Activated naive CD8-positive, alpha-beta T cell treated with anti-CD3 and anti-CD28 coated beads, Interleukin-2, amount 50 U/mL, for 24 hours (primary cell): ENCODE results near the gene NR3C2.

Source experiments
- ATAC-seq: fragments of 150-1000 bp; cut with Tn5 transposase; one replicate; pipeline ENCODE4 v1.10.0; 2021
- DNase-seq: peaks from one replicate; pipeline ENCODE4 v3.0.0; 2021
- H3K27ac Mint-ChIP-seq: one replicate; pipeline ENCODE4 v1.8.0; 2021; ENCODE audit warnings: mild to moderate bottlenecking, mixed read lengths
- H3K27me3 Mint-ChIP-seq: one replicate; pipeline ENCODE4 v1.8.0; 2021; ENCODE audit warnings: mixed read lengths
- H3K36me3 Mint-ChIP-seq: one replicate; pipeline ENCODE4 v1.8.0; 2021; ENCODE audit warnings: low read depth, mixed read lengths
- H3K4me1 Mint-ChIP-seq: one replicate; pipeline ENCODE4 v1.8.0; 2021; ENCODE audit warnings: mixed read lengths
- H3K4me3 Mint-ChIP-seq: one replicate; pipeline ENCODE4 v1.8.0; 2021; ENCODE audit warnings: mild to moderate bottlenecking, moderate library complexity, mixed read lengths
- H3K9me3 Mint-ChIP-seq: one replicate; pipeline ENCODE4 v1.8.0; 2021; ENCODE audit warnings: mixed read lengths

The NR3C2 gene

DNA sequence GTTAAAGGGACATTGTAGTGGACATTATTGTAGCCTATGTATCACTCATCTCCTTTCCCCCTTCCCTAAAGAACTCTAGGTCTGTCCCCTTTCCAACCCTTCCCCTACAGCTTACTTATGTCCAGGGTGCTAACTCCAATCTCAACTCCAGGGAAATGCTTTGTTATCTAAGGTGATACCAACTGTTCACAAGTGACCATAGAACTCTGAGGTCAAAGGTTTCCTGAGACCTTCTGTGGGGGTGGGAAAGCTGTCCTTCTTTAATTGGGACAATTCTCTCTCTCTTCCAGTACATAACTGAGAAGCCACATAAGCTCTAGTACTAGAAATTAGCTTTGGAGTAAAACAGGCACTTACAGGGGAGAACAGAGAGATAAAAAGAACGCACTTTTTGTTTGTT lies 212.4 kb downstream of the NR3C2 start:
- Mint-ChIP-seq H3K27me3 (no peaks in the 10 kb centered on the region), H3K4me3 (no peak overlapping the region), H3K36me3 (peaks cover 2% of the 10 kb centered on the region), H3K27ac (no peak overlapping the region), H3K9me3 (no peaks in the 10 kb centered on the region), H3K4me1 (peaks cover 8% of the 10 kb centered on the region)
- DNase-seq (no peak), ATAC-seq (no peak)

- Mint-ChIP-seq H3K36me3 (peaks cover 2% of the 10 kb centered on the region), H3K27me3 (no peaks in the 10 kb centered on the region), H3K27ac (no peak overlapping the region), H3K9me3 (no peaks in the 10 kb centered on the region), H3K4me1 (peaks cover 11% of the 10 kb centered on the region), H3K4me3 (no peak overlapping the region)
- ATAC-seq (no peak), DNase-seq (no peak)
These were observed 213.2 kb downstream of the NR3C2 start for GRCh38 chr4:148229028-148229427.

- Mint-ChIP-seq H3K27me3 (no peaks in the 10 kb centered on the region), H3K4me1 (peaks cover 11% of the 10 kb centered on the region), H3K27ac (no peak overlapping the region), H3K4me3 (no peak overlapping the region), H3K36me3 (peaks cover 2% of the 10 kb centered on the region), H3K9me3 (no peaks in the 10 kb centered on the region)
- DNase-seq (no peak), ATAC-seq (no peak)
These were observed 215.1 kb downstream of the NR3C2 start for GRCh38 chr4:148227147-148227546.

DNA sequence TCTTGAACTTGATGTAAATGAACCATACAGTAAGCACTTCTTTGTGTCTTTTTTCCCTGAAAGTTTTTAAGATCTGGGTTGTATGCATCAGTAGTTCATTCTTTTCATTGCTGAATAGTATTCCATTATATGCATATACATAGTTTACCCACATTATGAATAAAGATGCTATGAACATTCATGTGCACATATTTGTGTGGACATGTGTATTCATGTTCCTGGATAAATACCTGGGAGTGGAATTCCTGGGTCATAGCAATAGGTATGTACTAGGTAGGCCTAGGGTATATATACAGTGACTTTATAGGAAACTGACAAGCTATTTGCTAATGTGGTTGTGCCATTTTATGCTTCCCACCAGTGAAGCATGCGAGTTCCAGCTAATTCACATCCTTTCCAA lies 215.9 kb downstream of the NR3C2 start:
- ATAC-seq (no peak), DNase-seq (no peak)
- H3K4me3 Mint-ChIP-seq = no peak overlapping the region
- H3K9me3 Mint-ChIP-seq = no peaks in the 10 kb centered on the region
- H3K4me1 Mint-ChIP-seq = peaks cover 6% of the 10 kb centered on the region
- H3K36me3 Mint-ChIP-seq = peaks cover 2% of the 10 kb centered on the region
- H3K27me3 Mint-ChIP-seq = no peaks in the 10 kb centered on the region
- H3K27ac Mint-ChIP-seq = no peak overlapping the region

DNA sequence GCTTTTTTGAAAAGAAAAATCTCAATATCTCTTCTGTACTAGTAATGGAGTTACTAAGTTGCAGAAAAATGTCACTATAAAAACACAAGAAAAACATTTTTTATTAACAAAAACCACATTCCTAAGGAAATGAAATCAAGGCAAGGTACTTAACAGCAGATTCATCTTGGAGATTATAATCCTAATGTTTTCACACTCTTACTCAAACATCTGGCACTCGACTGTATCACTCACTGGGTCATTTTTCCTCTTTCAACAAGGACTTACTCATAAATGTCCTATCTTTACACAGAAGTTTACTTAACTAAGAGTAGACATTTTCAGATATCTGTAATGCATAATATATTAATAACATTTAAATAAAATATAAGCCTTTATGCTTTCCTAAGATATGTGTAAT lies 216.6 kb downstream of the NR3C2 start:
- H3K9me3 Mint-ChIP-seq = no peaks in the 10 kb centered on the region
- peaks cover 6% of the 10 kb centered on the region for H3K4me1 Mint-ChIP-seq
- peaks cover 2% of the 10 kb centered on the region for H3K36me3 Mint-ChIP-seq
- H3K4me3 Mint-ChIP-seq = no peak overlapping the region
- DNase-seq = no peak
- no peak for ATAC-seq
- no peak overlapping the region for H3K27ac Mint-ChIP-seq
- H3K27me3 Mint-ChIP-seq = no peaks in the 10 kb centered on the region

DNA sequence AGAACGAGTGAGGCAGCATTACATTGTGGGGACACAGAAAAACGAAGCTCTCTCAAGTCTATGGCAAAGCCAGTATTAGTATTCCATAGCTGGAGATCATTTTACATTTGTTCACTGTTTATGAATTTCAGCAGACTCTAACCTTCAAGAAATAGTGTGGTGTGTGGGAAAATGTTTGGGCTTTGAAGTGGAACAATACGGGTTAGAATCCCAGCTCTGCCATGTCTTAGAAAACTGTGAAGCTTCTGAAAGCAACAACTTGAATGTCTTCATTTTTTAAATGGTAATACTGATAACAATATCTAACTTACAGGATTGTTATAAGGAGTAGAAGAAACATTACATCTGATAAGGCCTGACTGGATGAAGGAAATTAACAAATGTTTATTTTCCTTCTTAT lies 217.7 kb downstream of the NR3C2 start:
- DNase-seq (no peak), ATAC-seq (no peak)
- Mint-ChIP-seq H3K4me1 (peaks cover 6% of the 10 kb centered on the region), H3K36me3 (no peaks in the 10 kb centered on the region), H3K27ac (no peak overlapping the region), H3K9me3 (no peaks in the 10 kb centered on the region), H3K27me3 (no peaks in the 10 kb centered on the region), H3K4me3 (no peak overlapping the region)

- Mint-ChIP-seq H3K9me3 (no peaks in the 10 kb centered on the region), H3K4me3 (no peak overlapping the region), H3K27ac (no peak overlapping the region), H3K36me3 (no peaks in the 10 kb centered on the region), H3K4me1 (peaks cover 13% of the 10 kb centered on the region), H3K27me3 (no peaks in the 10 kb centered on the region)
- ATAC-seq (no peak), DNase-seq (no peak)
These were observed 219.1 kb downstream of the NR3C2 start for GRCh38 chr4:148222991-148223660.

DNA sequence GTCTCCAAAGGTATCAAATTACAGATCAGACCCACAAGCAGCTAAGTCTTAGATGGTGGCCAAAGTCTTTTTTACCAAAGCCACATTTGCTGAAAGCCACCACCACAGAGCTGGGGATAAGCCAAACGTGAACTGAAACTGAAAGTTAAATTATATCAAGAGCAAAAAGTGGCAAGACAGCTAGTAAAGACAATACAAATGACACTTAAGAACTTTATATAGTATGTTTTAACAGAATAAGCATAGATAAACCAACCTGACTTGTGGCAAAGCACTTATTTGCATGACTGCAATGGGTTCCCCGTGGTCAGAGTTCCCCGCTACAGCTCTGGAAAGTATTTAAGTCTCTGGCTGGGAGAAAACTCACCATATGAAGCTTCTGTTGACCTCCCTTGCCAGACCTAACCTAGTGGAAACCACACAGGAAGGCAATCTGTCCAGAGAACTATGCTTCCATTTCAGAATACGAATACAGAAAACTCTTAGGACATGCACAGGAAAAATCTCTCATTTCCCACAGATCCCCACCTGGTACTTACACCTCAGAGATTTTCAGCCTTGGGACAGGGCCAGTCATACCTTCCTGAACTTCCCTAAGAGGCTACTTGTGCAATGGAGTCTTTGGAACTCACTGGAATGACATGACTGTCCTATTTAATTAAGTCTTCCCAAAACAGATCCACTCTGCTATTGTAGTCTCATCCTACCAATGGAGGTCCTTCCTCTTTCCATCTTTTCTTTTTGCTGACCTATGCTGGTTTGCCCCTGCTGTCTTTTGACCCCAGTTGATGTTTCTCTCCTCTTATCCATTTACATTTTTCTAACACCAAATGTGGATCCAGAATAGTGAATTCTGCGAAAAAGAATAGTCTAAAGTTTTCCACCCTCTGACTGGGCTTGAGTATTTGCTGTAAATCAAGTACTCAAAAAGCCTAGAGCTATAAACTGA lies 225.1 kb downstream of the NR3C2 start:
- Mint-ChIP-seq H3K27ac (peak overlapping the region; percentile 82), H3K9me3 (no peaks in the 10 kb centered on the region), H3K36me3 (no peaks in the 10 kb centered on the region), H3K4me3 (peak overlapping the region; percentile 73), H3K27me3 (no peaks in the 10 kb centered on the region), H3K4me1 (peaks cover 27% of the 10 kb centered on the region)
- ATAC-seq = peak; percentile 80
- DNase-seq = no peak

GRCh38 chr4:148216321-148216720 lies 225.9 kb downstream of the NR3C2 start:
- Mint-ChIP-seq H3K4me1 (peaks cover 27% of the 10 kb centered on the region), H3K9me3 (no peaks in the 10 kb centered on the region), H3K27me3 (no peaks in the 10 kb centered on the region), H3K4me3 (peak overlapping the region; percentile 73), H3K27ac (peak overlapping the region; percentile 82), H3K36me3 (no peaks in the 10 kb centered on the region)
- DNase-seq = no peak
- ATAC-seq = no peak

DNA sequence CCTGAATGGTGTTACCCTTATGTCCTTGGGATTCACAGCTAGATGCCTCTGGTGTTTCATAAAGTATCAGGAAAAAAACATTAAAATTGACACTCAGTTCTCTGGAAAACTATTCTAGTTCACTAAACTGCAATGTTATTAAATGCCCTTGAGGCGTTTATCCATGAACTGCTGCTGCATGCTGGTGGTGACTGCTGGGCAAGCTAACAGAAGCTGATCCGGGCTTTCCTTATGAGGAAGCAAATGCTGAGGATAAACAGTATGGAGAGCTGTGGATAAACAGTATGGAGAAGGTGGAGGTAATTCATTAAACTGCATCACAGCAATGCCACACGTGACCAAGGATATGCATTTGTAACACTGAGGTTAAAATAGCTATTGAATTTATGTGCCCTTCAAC lies 227.0 kb downstream of the NR3C2 start:
- no peaks in the 10 kb centered on the region for H3K27me3 Mint-ChIP-seq
- H3K27ac Mint-ChIP-seq = no peak overlapping the region
- H3K4me3 Mint-ChIP-seq = no peak overlapping the region
- DNase-seq (no peak), ATAC-seq (no peak)
- no peaks in the 10 kb centered on the region for H3K36me3 Mint-ChIP-seq
- peaks cover 27% of the 10 kb centered on the region for H3K4me1 Mint-ChIP-seq
- H3K9me3 Mint-ChIP-seq = no peaks in the 10 kb centered on the region

DNA sequence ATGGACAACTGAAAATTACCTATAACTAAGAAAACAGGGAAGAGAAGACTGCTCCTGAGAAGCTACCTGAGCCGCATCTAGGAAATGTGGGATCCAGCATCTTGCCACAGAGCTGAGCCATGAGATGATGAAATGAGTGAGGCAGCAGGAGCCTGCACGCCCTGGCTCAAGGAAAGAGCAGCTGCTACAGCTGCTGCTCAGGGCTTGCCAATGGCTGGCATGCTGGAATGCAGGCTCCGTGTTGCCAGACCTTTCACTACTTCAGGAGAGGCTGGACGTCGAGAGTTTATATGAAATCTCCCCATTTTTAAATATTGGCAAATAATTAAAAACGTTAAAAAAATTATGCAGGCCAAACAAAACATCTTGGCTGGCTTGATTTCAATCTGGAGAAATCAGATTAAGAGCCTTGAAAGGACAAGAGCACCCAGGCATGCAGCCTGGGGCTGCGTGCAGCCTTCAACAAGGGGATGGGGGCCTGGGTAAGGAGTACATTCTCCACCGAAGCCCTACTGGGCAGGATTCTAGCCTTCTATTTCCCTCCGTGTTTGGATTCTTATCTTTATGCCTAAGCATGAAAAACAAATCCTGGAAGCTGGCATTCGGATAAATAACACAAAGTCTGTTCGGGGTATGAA lies 227.6 kb downstream of the NR3C2 start:
- no peaks in the 10 kb centered on the region for H3K27me3 Mint-ChIP-seq
- no peak for DNase-seq
- no peak overlapping the region for H3K4me3 Mint-ChIP-seq
- peaks cover 27% of the 10 kb centered on the region for H3K4me1 Mint-ChIP-seq
- no peak overlapping the region for H3K27ac Mint-ChIP-seq
- H3K9me3 Mint-ChIP-seq = no peaks in the 10 kb centered on the region
- H3K36me3 Mint-ChIP-seq = no peaks in the 10 kb centered on the region
- no peak for ATAC-seq

DNA sequence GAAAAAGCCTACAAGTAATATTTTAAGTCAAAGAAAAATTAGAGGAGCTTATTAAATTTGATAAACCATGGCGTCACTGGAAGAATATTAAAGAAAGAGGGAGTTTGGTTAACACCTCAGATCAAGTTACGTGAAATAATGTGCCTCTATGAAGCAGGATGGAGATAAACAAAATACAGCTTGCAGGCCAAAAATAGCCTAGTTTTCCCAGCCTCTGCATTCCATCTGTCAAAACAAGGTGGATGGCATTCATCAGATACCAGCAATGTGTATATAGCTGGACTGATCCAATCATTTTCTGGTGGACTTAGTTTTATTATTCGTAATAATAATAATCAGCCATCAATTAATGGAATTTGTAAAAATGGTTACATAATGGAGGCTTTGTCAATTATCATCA lies 230.7 kb downstream of the NR3C2 start:
- H3K4me1 Mint-ChIP-seq = peaks cover 6% of the 10 kb centered on the region
- no peak for ATAC-seq
- H3K27me3 Mint-ChIP-seq = no peaks in the 10 kb centered on the region
- no peaks in the 10 kb centered on the region for H3K9me3 Mint-ChIP-seq
- no peak overlapping the region for H3K4me3 Mint-ChIP-seq
- DNase-seq = no peak
- no peak overlapping the region for H3K27ac Mint-ChIP-seq
- no peaks in the 10 kb centered on the region for H3K36me3 Mint-ChIP-seq

DNA sequence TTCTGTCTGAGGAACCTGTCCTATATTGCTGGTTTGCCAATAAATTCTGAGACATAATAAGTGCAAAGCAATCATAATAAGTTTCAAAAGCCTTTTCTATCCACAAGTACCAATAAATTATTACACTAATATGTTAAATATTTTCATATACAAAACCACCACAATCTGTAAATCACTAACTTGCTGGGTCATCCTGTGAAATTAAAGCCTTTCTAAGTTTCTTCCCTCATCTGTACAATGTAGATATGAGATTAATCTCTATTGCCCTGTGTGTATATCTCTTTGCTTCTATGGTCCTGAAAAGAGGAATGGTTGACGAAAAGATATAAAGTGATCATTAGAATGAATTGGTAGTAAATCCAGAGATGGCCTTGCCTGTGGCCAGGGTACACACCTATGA lies 231.6 kb downstream of the NR3C2 start:
- no peak for ATAC-seq
- H3K27ac Mint-ChIP-seq = no peak overlapping the region
- peaks cover 3% of the 10 kb centered on the region for H3K4me1 Mint-ChIP-seq
- no peak for DNase-seq
- H3K4me3 Mint-ChIP-seq = no peak overlapping the region
- H3K27me3 Mint-ChIP-seq = no peaks in the 10 kb centered on the region
- H3K9me3 Mint-ChIP-seq = no peaks in the 10 kb centered on the region
- H3K36me3 Mint-ChIP-seq = no peaks in the 10 kb centered on the region

DNA sequence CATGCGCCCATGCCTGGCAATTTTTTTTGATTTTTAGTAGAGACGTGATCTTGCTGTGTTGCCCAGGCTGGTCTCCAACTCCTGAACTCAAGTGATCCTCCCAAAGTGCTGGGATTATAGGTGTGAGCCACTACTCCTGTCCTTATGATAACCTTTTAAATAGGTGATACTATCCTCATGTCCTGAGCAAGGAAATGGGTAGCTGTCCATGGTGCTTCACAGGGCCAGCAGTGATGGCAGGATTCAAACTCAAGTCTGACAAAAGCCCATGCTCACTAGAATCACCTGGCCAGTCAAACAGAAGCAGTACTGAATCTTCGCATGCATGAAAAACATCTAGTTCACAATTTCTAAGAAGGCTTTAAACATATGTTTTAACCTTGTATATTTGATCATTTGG lies 235.1 kb downstream of the NR3C2 start:
- Mint-ChIP-seq H3K9me3 (no peaks in the 10 kb centered on the region), H3K27ac (no peak overlapping the region), H3K36me3 (no peaks in the 10 kb centered on the region), H3K4me3 (no peak overlapping the region), H3K4me1 (no peaks in the 10 kb centered on the region), H3K27me3 (no peaks in the 10 kb centered on the region)
- DNase-seq (no peak), ATAC-seq (no peak)

- Mint-ChIP-seq H3K27me3 (no peaks in the 10 kb centered on the region), H3K4me1 (no peaks in the 10 kb centered on the region), H3K36me3 (no peaks in the 10 kb centered on the region), H3K27ac (no peak overlapping the region), H3K9me3 (no peaks in the 10 kb centered on the region), H3K4me3 (no peak overlapping the region)
- no peak for DNase-seq
- no peak for ATAC-seq
These were observed 236.7 kb downstream of the NR3C2 start for GRCh38 chr4:148205476-148205875.
